ENCODE data around the gene MAN2A2. TPM values are rescaled to one million over a fixed set of nuclear protein-coding genes. Genes with fewer than 3 reads are reported as not detected.

MAN2A2 gene
- total and polyA plus RNA-seq, 9 of the 15 experiments (the other 6 are each of a cell fraction or from before 2014, with no cell fraction given) = 7.3 to 151 (median 43.4) TPM

- ChIA-PET CTCF (ENCODE audit: low intra/inter-chr PET ratio) (no interaction called here), POLR2A (interaction anchor here (0.7 to 3.0 kb wide), 2 partner anchors 8 to 83 kb away, joined by 3 to 11 read pairs; no protein-coding TSS in a partner anchor)
- intact Hi-C loops (cut with micrococcal nuclease) (no loop called here), in situ Hi-C loops (cut with MboI) (no loop called here)
- no peak overlapping the region for H3K27ac ChIP-seq (ENCODE audit: extremely low read depth, low read depth, low read length)
- no peaks in the 10 kb centered on the region for H4K20me1 ChIP-seq (replicated peaks; ENCODE audit: control insufficient read depth, insufficient read depth, low read length)
- no peaks in the 10 kb centered on the region for H3K9me1 ChIP-seq (ENCODE audit: control insufficient read depth, insufficient read depth, low read length)
- H3K27me3 ChIP-seq (ENCODE audit: control insufficient read depth in 2 of 2, insufficient read depth in 2 of 2, low read length in 2 of 2) = no peaks in the 10 kb centered on the region
- peaks cover 18 to 52% of the 10 kb centered on the region in 2 experiments for H3K4me1 ChIP-seq (replicated peaks in 1 of 2; ENCODE audit: control insufficient read depth in 2 of 2, insufficient read depth in 2 of 2, low read length in 2 of 2)
- no TSS peak for BruUV-seq (replicated peaks)
- H3K4me2 ChIP-seq (ENCODE audit: insufficient read depth, low read length) = no peak overlapping the region
- peak overlapping the region in 1 of 2 experiments; percentile 65; a peak in 2 of 4 replicates for H3K9ac ChIP-seq (ENCODE audit: insufficient read depth in 1 of 2, low read depth in 2 of 2, low read length in 2 of 2)
- whole genome bisulfite sequencing (ENCODE audit: insufficient coverage, low coverage, missing lambda C conversion rate) = 83% methylated on average over 30 of the region's 33 CpGs
- FAIRE-seq (no peak), DNase-seq (ENCODE audit: extremely low read depth in 1 of 4, low spot score in 3 of 4) (peak in 3 of 4 experiments; percentile 17 to 31 (median 23)), ATAC-seq (peak; percentile 61)
- 0 out of 2 replicates have a peak overlapping the region, but pooled peaks have one; percentile 33 for H2AFZ ChIP-seq (ENCODE audit: low read depth, low read length)
- H3K4me3 ChIP-seq = no peak overlapping the region
- no peaks in the 10 kb centered on the region; the same call in 2 of the 3 replicates for H3K36me3 ChIP-seq (ENCODE audit: control insufficient read depth, insufficient read depth, low read length)
- no peaks in the 10 kb centered on the region for H3K9me3 ChIP-seq (replicated peaks; ENCODE audit: control insufficient read depth, insufficient read depth, low read depth, low read length)
- H3K79me2 ChIP-seq (ENCODE audit: control insufficient read depth, insufficient read depth, low read length) = no peaks in the 10 kb centered on the region
- TF ChIP-seq MAZ (CRISPR knock-in tag; conservative IDR thresholded peaks at IDR 0.05 in 1 of 2, IDR thresholded peaks at IDR 0.05 in 1 of 2) = peak in 1 of 2 experiments; percentile 35; a peak in 1 of 4 replicates
- TF ChIP-seq RBFOX2 (IDR thresholded peaks at IDR 0.05; ENCODE audit: low read depth, low read length) = peak; percentile 52
- TF ChIP-seq CC2D1A (IDR thresholded peaks at IDR 0.05) = 0 out of 2 replicates have a peak, but pooled peaks have one; percentile 15
- peak; percentile 43 for TF ChIP-seq SP2 (IDR thresholded peaks at IDR 0.05; ENCODE audit: extremely low read depth, low read depth, low read length, poor library complexity, severe bottlenecking)
- TF ChIP-seq THAP12 (CRISPR knock-in tag; IDR thresholded peaks at IDR 0.05) = peak; percentile 34; the same call in 1 of the 2 replicates
- 0 out of 2 replicates have a peak, but pooled peaks have one; percentile 16 for TF ChIP-seq HCFC1 (IDR thresholded peaks at IDR 0.05; ENCODE audit: low read depth, low read length)
- TF ChIP-seq FOXJ3 (CRISPR knock-in tag; IDR thresholded peaks at IDR 0.05) = no peak
- TF ChIP-seq POLR2G (IDR thresholded peaks at IDR 0.05; ENCODE audit: low read depth, low read length) = peak; percentile 52; the same call in 1 of the 2 replicates
- no peak for TF ChIP-seq STAG1 (CRISPR knock-in tag; IDR thresholded peaks at IDR 0.05; ENCODE audit: borderline replicate concordance)
- TF ChIP-seq CTCF (IDR thresholded peaks at IDR 0.05 in 2 of 3, conservative IDR thresholded peaks at IDR 0.05 in 1 of 3; ENCODE audit: insufficient read depth in 2 of 3, low read depth in 1 of 3, low read length in 3 of 3) = peak; percentile 24 to 48 (median 33); a peak in 4 of 6 replicates
- TF ChIP-seq CTCFL (IDR thresholded peaks at IDR 0.05; ENCODE audit: borderline replicate concordance, insufficient read depth, low read depth, low read length, poor library complexity, severe bottlenecking) = peak; percentile 89
- TF ChIP-seq RBM17 (IDR thresholded peaks at IDR 0.05; ENCODE audit: borderline replicate concordance, low read depth, low read length) = no peak
Measured at GRCh38 chr15:90893175-90894090, 9.7 kb upstream of the MAN2A2 start.
